NCI-H2107 treated with DMSO at 0.1 percent for 48 hours (cell line): ENCODE measurements around the gene PRTN3.

Experiments
- DNase-seq: peaks from one replicate; lab custom pipeline; 2025; ENCODE audit not compliant: unreplicated experiment; lab: John Stamatoyannopoulos, UW

Gene PRTN3

DNA sequence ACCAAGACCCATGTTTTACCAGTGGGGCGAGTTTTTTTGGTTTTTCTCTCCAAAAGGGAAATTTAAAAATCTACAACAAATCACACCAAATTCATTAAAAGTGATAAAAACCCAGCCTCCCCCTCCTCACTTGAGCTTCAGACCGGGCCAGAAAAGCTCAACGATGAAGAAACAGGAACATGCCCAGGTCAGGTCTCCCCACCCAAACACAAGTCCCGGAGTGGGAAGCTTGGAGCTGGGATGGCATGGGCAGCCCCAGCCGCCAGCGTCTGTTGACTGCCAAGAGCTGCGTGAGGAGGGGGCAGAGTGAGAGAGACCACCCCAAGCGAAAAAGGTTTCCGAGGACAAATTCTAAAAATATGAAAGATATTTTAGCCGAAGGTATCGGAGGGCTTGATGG, 56.2 kb downstream of the PRTN3 start:
- no peak for DNase-seq

- DNase-seq: no peak
These were observed 56.7 kb downstream of the PRTN3 start for GRCh38 chr19:897442-898039.
